ENCODE measurements around the gene TYR.
"Not testable (repeated sequence)": the region's sequence is repeated elsewhere in the genome, so short reads cannot be mapped to it uniquely, and the experiment has no call there.

DNA sequence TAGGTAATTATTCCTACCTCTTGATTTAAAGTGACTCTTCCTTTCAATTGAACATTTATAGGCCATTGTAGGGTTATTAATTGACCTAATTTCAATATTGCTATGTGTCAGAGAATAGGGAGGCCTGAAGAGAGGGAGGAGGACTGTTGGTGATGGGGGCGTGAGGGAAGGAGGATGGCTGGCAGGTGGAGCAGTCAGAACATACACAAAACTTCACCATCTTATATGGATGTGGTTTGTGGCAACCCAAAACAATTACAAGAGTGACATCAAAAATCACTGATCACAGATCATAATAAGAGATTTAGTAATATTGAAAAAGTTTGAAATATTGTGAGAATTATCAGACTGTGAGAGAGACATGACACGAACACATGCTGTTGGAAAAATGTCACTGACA is 95.5 kb downstream of the TYR start:
- not testable (repeated sequence) for TF ChIP-seq POLR2A, POLR2AphosphoS5, SPI1, TAF1 (IDR thresholded peaks at IDR 0.05; ENCODE audit: low read depth, low read length)
